Adrenal gland (tissue), 12 donors: ENCODE data around the gene S100P. TPM values are rescaled to one million over a fixed set of nuclear protein-coding genes. Genes with fewer than 3 reads are reported as not detected.

Source experiments
- DNase-seq, 7 donors: peaks; one replicate each; pipeline ENCODE4 v3.0.0-alpha.2; 2019 to 2020
- H3K27ac ChIP-seq, 5 donors: fragments of 200-600 bp; sonication (generic) in 4 of 5; 1 replicate in 3 of 5; 2 replicates in 2 of 5; pipeline versions ENCODE4 v1.5.1 to v1.8.0; 2016 to 2020; ENCODE audit warnings: mild to moderate bottlenecking in 1 of 5
- H3K27me3 ChIP-seq: fragments of 200-600 bp; 2 replicates; pipeline ENCODE4 v1.8.0; 2021
- H3K36me3 ChIP-seq, 2 donors: fragments of 200-600 bp; replicated peaks in 1 of 2; 1 replicate in 1 of 2; 2 replicates in 1 of 2; pipeline versions ENCODE4 v1.5.1 to v1.8.0; 2018 to 2022
- H3K4me1 ChIP-seq, 2 donors: fragments of 200-600 bp; replicated peaks in 1 of 2; 1 replicate in 1 of 2; 2 replicates in 1 of 2; pipeline versions ENCODE4 v1.5.1 to v1.8.0; 2018 to 2021
- H3K4me3 ChIP-seq, 4 donors: fragments of 200-600 bp; sonication (generic) in 3 of 4; one replicate each; pipeline ENCODE4 v1.5.1; 2016 to 2018
- H3K9me3 ChIP-seq, 3 donors: fragments of 200-600 bp; sonication (generic) in 1 of 3; replicated peaks in 1 of 3; 1 replicate in 2 of 3; 2 replicates in 1 of 3; pipeline versions ENCODE4 v1.5.1 to v1.8.0; 2016 to 2021
- POLR2A ChIP-seq, 2 donors: fragments of 450-650 bp; IDR thresholded peaks; one replicate each; pipeline ENCODE4 v1.6.1; 2017; ENCODE audit warnings: antibody characterized with exemption in 2 of 2, mild to moderate bottlenecking in 2 of 2, moderate library complexity in 1 of 2
- WGBS, 4 donors: extraction: QIAGEN DNeasy Blood & Tissue Kit in 2 of 4; methylation state at CpG; one replicate each; pipeline versions ENCODE4 v1.1.5 to v1.1.7; 2013 to 2017; 5-methylcytosine and 5-hydroxymethylcytosine counted together
- intact Hi-C, 2 donors: fragments of 100-400 bp; cut with DNase I; formaldehyde crosslinking; loops; one replicate each; pipeline versions ENCODE4 v1.14.1 to v1.15.0; 2022 to 2023
- polyA plus RNA-seq, 3 donors: library from polyadenylated mRNA; stranded (reverse); fragments of 200-250 nt in 2 of 3; fragments of 350-450 nt in 1 of 3; fragmentation: Illumina TruSeq in 1 of 3; extraction: RNeasy Lipid Tissue Mini Kit (QIAGEN cat#74804) in 1 of 3; gene quantifications; one replicate each; pipeline ENCODE4 v1.2.3, GENCODE V29; 2013 to 2014
- total RNA-seq, 9 donors: library from RNA; depleted of rRNA in 4 of 9; stranded (reverse); fragments of >200 nt in 4 of 9; fragments of 120-200 nt in 1 of 9; fragmentation: NEBNext Ultra II Directional in 1 of 9; extraction: Animal tissue kit (Norgen Biotek cat#: 25700) in 1 of 9; gene quantifications; one replicate each; pipeline versions ENCODE4 v1.1.0 to v1.2.4, GENCODE V29; 2013 to 2023
- TF ChIP-seq, protein P1 (sequence below), 6 experiments: fragments of 450-650 bp in 4 of 6; fragments of 200-600 bp in 2 of 6; sonication (generic) in 1 of 6; IDR thresholded peaks; 1 replicate in 5 of 6; 2 replicates in 1 of 6; pipeline versions ENCODE4 v1.5.1 to v1.8.0; 2016 to 2021; ENCODE audit warnings: antibody characterized with exemption in 6 of 6, mild to moderate bottlenecking in 2 of 6, moderate library complexity in 1 of 6
- donor health status: healthy with polysubstance abuse.
- donor health status: Bipolar disorder and iron deficiency.
- donor health status: DM: yes; HTN: yes; CAD: no.
- donor health status: DM: no; HTN: no; CAD: no.
- donor health status: DM: no; HTN: no; CAD: no.
- donor health status: DM: yes; HTN: yes; CAD: no.

Gene S100P
- total and polyA plus RNA-seq, 12 donors = 0.42 to 1.9 (median 0.84) TPM; not detected in 5

DNA sequence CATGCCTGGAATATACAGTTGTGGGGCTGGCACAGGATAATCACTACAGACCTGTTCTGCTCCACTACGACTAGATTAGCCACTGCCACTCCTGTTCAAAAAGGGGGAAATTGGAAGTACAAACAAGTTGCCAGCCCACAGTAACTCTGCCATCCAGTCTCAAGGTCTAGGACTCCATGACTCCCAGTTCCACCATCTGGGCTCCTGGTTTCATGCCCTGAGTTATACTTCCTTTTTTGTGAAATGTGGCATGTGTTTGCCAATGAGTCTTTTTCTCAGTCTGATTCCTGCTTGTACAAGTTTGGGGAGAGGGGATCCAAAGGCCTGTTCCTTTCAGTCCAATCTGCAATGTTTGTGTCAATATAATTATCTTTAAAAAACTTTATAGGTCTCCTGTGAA lies 21.3 kb downstream of the S100P start:
- 67 to 83% (median 71%) methylated on average over 1 of the region's 1 CpG for WGBS, 4 donors
- intact Hi-C loops = loop anchor here in 1 of 2 donors (5.0 kb wide), 1 partner anchor 352 kb away; the partner anchor contains the start of gene GRPEL1
- H3K36me3 ChIP-seq = no peaks in the 10 kb centered on the region

GRCh38 chr4:6715704-6716017 lies 22.0 kb downstream of the S100P start:
- H3K4me1 ChIP-seq = peaks cover 0 to 16% of the 10 kb centered on the region in 2 donors
- intact Hi-C loops = loop anchor here in 1 of 2 donors (5.0 kb wide), 1 partner anchor 352 kb away; the partner anchor contains the start of gene GRPEL1
- H3K36me3 ChIP-seq = no peaks in the 10 kb centered on the region
- no peaks in the 10 kb centered on the region for H3K27me3 ChIP-seq
- peak overlapping the region in 4 of 5 donors; percentile 78 to 99 (median 88) for H3K27ac ChIP-seq
- peak overlapping the region in 2 of 4 donors; percentile 55 to 95 for H3K4me3 ChIP-seq
- 5 to 7% (median 6%) methylated on average over 9 of the region's 9 CpGs for WGBS, 4 donors
- DNase-seq = no peak
- TF ChIP-seq POLR2A (IDR thresholded peaks at IDR 0.05) = no peak
- TF ChIP-seq, protein P1, sequence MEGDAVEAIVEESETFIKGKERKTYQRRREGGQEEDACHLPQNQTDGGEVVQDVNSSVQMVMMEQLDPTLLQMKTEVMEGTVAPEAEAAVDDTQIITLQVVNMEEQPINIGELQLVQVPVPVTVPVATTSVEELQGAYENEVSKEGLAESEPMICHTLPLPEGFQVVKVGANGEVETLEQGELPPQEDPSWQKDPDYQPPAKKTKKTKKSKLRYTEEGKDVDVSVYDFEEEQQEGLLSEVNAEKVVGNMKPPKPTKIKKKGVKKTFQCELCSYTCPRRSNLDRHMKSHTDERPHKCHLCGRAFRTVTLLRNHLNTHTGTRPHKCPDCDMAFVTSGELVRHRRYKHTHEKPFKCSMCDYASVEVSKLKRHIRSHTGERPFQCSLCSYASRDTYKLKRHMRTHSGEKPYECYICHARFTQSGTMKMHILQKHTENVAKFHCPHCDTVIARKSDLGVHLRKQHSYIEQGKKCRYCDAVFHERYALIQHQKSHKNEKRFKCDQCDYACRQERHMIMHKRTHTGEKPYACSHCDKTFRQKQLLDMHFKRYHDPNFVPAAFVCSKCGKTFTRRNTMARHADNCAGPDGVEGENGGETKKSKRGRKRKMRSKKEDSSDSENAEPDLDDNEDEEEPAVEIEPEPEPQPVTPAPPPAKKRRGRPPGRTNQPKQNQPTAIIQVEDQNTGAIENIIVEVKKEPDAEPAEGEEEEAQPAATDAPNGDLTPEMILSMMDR (IDR thresholded peaks at IDR 0.05) = no peak
- no peaks in the 10 kb centered on the region for H3K9me3 ChIP-seq

More for the DNA sequence above, 21.3 kb downstream of the S100P start:
- peak in 1 of 7 donors; percentile 1 for DNase-seq
- H3K27ac ChIP-seq = no peak overlapping the region
- TF ChIP-seq POLR2A (IDR thresholded peaks at IDR 0.05) = no peak
- TF ChIP-seq, protein P1 (IDR thresholded peaks at IDR 0.05) = no peak
- no peaks in the 10 kb centered on the region for H3K9me3 ChIP-seq
- H3K27me3 ChIP-seq = no peaks in the 10 kb centered on the region
- H3K4me3 ChIP-seq = no peak overlapping the region
- peaks cover 4 to 17% of the 10 kb centered on the region in 2 donors for H3K4me1 ChIP-seq

DNA sequence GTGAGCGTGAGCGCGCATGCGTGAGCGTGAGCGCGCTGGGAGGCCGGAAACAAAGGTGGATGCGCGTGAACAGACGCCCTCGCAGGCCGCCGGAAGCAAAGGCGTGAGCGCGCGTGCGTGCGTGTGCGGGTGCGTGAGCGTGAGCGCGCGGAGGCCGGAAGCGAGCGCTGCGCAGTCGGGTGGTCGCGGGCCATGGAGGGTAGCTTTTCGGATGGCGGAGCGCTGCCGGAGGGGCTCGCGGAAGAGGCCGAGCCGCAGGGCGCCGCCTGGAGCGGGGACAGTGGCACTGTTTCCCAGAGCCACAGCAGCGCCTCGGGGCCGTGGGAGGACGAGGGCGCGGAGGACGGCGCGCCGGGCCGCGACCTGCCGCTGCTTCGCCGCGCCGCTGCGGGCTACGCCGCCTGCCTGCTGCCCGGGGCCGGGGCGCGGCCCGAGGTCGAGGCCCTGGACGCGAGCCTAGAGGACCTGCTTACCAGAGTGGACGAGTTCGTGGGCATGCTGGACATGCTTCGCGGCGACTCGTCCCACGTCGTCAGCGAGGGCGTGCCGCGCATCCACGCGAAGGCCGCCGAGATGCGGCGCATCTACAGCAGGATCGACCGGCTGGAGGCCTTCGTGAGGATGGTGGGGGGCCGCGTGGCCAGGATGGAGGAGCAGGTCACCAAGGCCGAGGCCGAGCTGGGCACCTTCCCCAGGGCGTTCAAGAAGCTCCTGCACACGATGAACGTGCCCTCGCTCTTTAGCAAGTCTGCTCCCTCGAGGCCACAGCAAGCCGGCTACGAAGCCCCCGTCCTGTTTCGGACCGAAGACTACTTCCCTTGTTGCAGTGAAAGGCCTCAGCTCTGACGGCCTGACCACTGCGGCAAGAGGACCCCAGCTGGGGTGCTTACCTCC lies 22.6 kb downstream of the S100P start, which contains the start of gene BLOC1S4:
Gene BLOC1S4, plus strand, starts transcription at position 157 of the 894 bp plus-strand sequence. Its CDS starts 36 bp downstream, at position 193.
- WGBS, 4 donors = 0 to 1% (median 0%) methylated on average over 49 to 109 of the region's 109 CpGs
- peak; percentile 82 to 93 (median 86) for DNase-seq
- Histone ChIP-seq H3K27me3 (no peaks in the 10 kb centered on the region), H3K9me3 (no peaks in the 10 kb centered on the region), H3K36me3 (no peaks in the 10 kb centered on the region), H3K27ac (peak within 1 kb of the TSS; percentile 56 to 99 (median 83)), H3K4me1 (peaks cover 0 to 16% of the 10 kb centered on the region in 2 donors), H3K4me3 (peak within 1 kb of the TSS in 3 of 4 donors; percentile 55 to 95 (median 56))
- intact Hi-C loops = loop anchor here in 1 of 2 donors (5.0 kb wide), 1 partner anchor 351 kb away; the partner anchor contains the start of gene GRPEL1
- TF ChIP-seq, protein P1 (IDR thresholded peaks at IDR 0.05) = peak in 4 of 6 experiments; percentile 15 to 31 (median 26)
- TF ChIP-seq POLR2A (IDR thresholded peaks at IDR 0.05) = peak; percentile 83 to 86
